GM12878 (cell line): Measurements from ENCODE around the gene GRIK4. TPM values are rescaled to one million over a fixed set of nuclear protein-coding genes. Genes with fewer than 3 reads are reported as not detected.

Experiments
- ATAC-seq: fragments of 200-7000 bp; cut with Tn5 transposase; 3 replicates; pipeline ENCODE4 v1.9.1; 2020; ENCODE audit warnings: mild to moderate bottlenecking, moderate library complexity
- BruUV-seq: library from RNA; stranded (reverse); fragments of 400-500 nt; replicated peaks from 2 replicates; lab custom pipeline; 2021; lab: Mats Ljungman, UMichigan
- CTCF ChIA-PET: fragments of 300-600 bp; sonication (Branson Sonifier 250); formaldehyde crosslinking; extraction: SDS; loops from one replicate; lab custom pipeline; 2021; ENCODE audit warnings: inconsistent platforms; lab: Yijun Ruan, JAX
- POLR2A ChIA-PET: fragments of 350-600 bp; formaldehyde crosslinking; extraction: SDS; loops from one replicate; lab custom pipeline; 2021; ENCODE audit warnings: inconsistent platforms; lab: Charles Lee
- RAD21 ChIA-PET: fragments of 300-600 bp; sonication (Branson Sonifier 250); formaldehyde crosslinking; loops from one replicate; lab custom pipeline; 2023; ENCODE audit warnings: antibody characterized with exemption; ENCODE audit not compliant: unreplicated experiment; lab: Charles Lee
- SMC1A ChIA-PET: fragments of 300-600 bp; sonication (Branson Sonifier 250); formaldehyde crosslinking; loops from one replicate; lab custom pipeline; 2023; ENCODE audit not compliant: unreplicated experiment, uncharacterized antibody; lab: Charles Lee
- DNase-seq: peaks from one replicate; pipeline ENCODE4 v3.0.0-alpha.2; 2011; ENCODE audit warnings: low read depth, low spot score
- FAIRE-seq: peaks from 3 replicates; lab custom pipeline; 2011; peaks lifted over from hg19 to GRCh38; lab: Jason Lieb, UNC
- H2AFZ ChIP-seq: 2 replicates; pipeline ENCODE4 v1.6.0; 2011; ENCODE audit warnings: low read depth, low read length, control low read depth; ENCODE audit not compliant: control insufficient read depth
- H3K27ac ChIP-seq: 2 replicates; pipeline ENCODE4 v1.5.1; 2011; ENCODE audit warnings: control low read depth; ENCODE audit not compliant: control insufficient read depth, insufficient read depth
- H3K27me3 ChIP-seq, 2 experiments: replicated peaks in 1 of 2; 2 replicates each; pipeline versions ENCODE4 v1.6.0 to v1.6.1; 2011; ENCODE audit warnings: low read length in 1 of 2; ENCODE audit not compliant: control insufficient read depth in 2 of 2, insufficient read depth in 2 of 2
- H3K36me3 ChIP-seq, 2 experiments: 2 replicates each; pipeline ENCODE4 v1.5.1; 2011; ENCODE audit warnings: low read length in 1 of 2; ENCODE audit not compliant: control insufficient read depth in 2 of 2, insufficient read depth in 2 of 2
- H3K4me1 ChIP-seq: 2 replicates; pipeline ENCODE4 v1.6.1; 2011; ENCODE audit warnings: mild to moderate bottlenecking, low read length, moderate library complexity, mixed read lengths; ENCODE audit not compliant: control insufficient read depth, insufficient read depth
- H3K4me2 ChIP-seq: 2 replicates; pipeline ENCODE4 v1.6.0; 2011; ENCODE audit warnings: control low read depth; ENCODE audit not compliant: control insufficient read depth, insufficient read depth
- H3K4me3 ChIP-seq: fragments of 200-600 bp; sonication (generic); 2 replicates; pipeline ENCODE4 v1.5.1; 2016
- H3K79me2 ChIP-seq: 2 replicates; pipeline ENCODE4 v1.6.0; 2011; ENCODE audit warnings: low read length; ENCODE audit not compliant: control insufficient read depth, insufficient read depth
- H3K9ac ChIP-seq: 2 replicates; pipeline ENCODE4 v1.8.0; 2011; ENCODE audit warnings: low read length, control low read depth, mixed read lengths; ENCODE audit not compliant: control insufficient read depth, insufficient read depth
- H3K9me3 ChIP-seq: replicated peaks from 3 replicates; pipeline ENCODE4 v1.5.1; 2011; ENCODE audit warnings: mild to moderate bottlenecking, low read length; ENCODE audit not compliant: control insufficient read depth, insufficient read depth
- H4K20me1 ChIP-seq: 2 replicates; pipeline ENCODE4 v1.6.0; 2011; ENCODE audit not compliant: control insufficient read depth, insufficient read depth
- ATF7 ChIP-seq: fragments of 450-650 bp; IDR thresholded peaks from 2 replicates; pipeline ENCODE4 v1.6.1; 2016; ENCODE audit warnings: low read depth, mild to moderate bottlenecking
- DPF2 ChIP-seq: fragments of 450-650 bp; IDR thresholded peaks from 2 replicates; pipeline ENCODE4 v1.6.1; 2017; ENCODE audit warnings: mild to moderate bottlenecking
- EGR1 ChIP-seq, 2 experiments: IDR thresholded peaks; 1 replicate in 1 of 2; 2 replicates in 1 of 2; pipeline ENCODE4 v1.6.1; 2011 to 2012; ENCODE audit warnings: low read depth in 2 of 2, low read length in 2 of 2, borderline replicate concordance in 1 of 2, mild to moderate bottlenecking in 1 of 2, moderate library complexity in 1 of 2
- ELK1 ChIP-seq: IDR thresholded peaks from 2 replicates; pipeline ENCODE4 v1.6.1; 2012; ENCODE audit warnings: low read depth, low read length, improper control_type of control experiment
- GABPA ChIP-seq: IDR thresholded peaks from 2 replicates; pipeline ENCODE4 v1.6.1; 2014; ENCODE audit warnings: antibody characterized with exemption, low read depth, mild to moderate bottlenecking, inconsistent platforms
- IKZF1 ChIP-seq: fragments of 450-650 bp; conservative IDR thresholded peaks from 2 replicates; pipeline ENCODE4 v1.6.1; 2017; ENCODE audit warnings: antibody characterized with exemption, mild to moderate bottlenecking
- MLLT1 ChIP-seq: fragments of 450-650 bp; IDR thresholded peaks from 2 replicates; pipeline ENCODE4 v1.6.1; 2016; ENCODE audit warnings: mild to moderate bottlenecking
- NBN ChIP-seq: fragments of 450-650 bp; IDR thresholded peaks from 2 replicates; pipeline ENCODE4 v1.6.1; 2016
- NFYB ChIP-seq: IDR thresholded peaks from 2 replicates; pipeline ENCODE4 v1.6.1; 2011; ENCODE audit warnings: low read depth, mild to moderate bottlenecking, low read length, improper control_type of control experiment, moderate library complexity; ENCODE audit not compliant: insufficient read depth
- PML ChIP-seq: IDR thresholded peaks from 2 replicates; pipeline ENCODE4 v1.6.1; 2012; ENCODE audit warnings: low read length, inconsistent platforms
- POLR2AphosphoS2 ChIP-seq: IDR thresholded peaks from 2 replicates; pipeline ENCODE4 v1.6.1; 2011; ENCODE audit warnings: low read depth, mild to moderate bottlenecking, low read length, improper control_type of control experiment, moderate library complexity
- REST ChIP-seq: IDR thresholded peaks from 2 replicates; pipeline ENCODE4 v1.6.1; 2012; ENCODE audit warnings: mild to moderate bottlenecking, low read depth, low read length
- RUNX3 ChIP-seq: IDR thresholded peaks from 2 replicates; pipeline ENCODE4 v1.6.1; 2012; ENCODE audit warnings: low read length, inconsistent platforms
- SIX5 ChIP-seq: IDR thresholded peaks from 2 replicates; pipeline ENCODE4 v1.6.1; 2011; ENCODE audit warnings: mild to moderate bottlenecking, low read depth, low read length, moderate library complexity; ENCODE audit not compliant: severe bottlenecking
- SMC3 ChIP-seq: IDR thresholded peaks from 2 replicates; pipeline ENCODE4 v1.6.1; 2011; ENCODE audit warnings: low read length, improper control_type of control experiment, borderline replicate concordance
- ZNF274 ChIP-seq: IDR thresholded peaks from one replicate; pipeline ENCODE4 v1.8.0; 2011; ENCODE audit not compliant: insufficient read length, insufficient read depth
- WGBS: methylation state at CpG from one replicate; pipeline ENCODE4 v1.1.6; 2016; ENCODE audit warnings: low lambda C conversion rate; ENCODE audit not compliant: insufficient replicate concordance, insufficient coverage; ENCODE audit errors: missing lambda C conversion rate; 5-methylcytosine and 5-hydroxymethylcytosine counted together
- in situ Hi-C: fragments of 300-500 bp; cut with MboI; formaldehyde crosslinking; loops from 9 replicates; pipeline ENCODE4 v1.14.3; 2018; ENCODE audit warnings: mixed read lengths
- intact Hi-C: fragments of 100-400 bp; cut with micrococcal nuclease; formaldehyde crosslinking; loops from one replicate; pipeline ENCODE4 v1.14.2; 2022; ENCODE audit not compliant: unreplicated experiment
- polyA plus RNA-seq, 11 experiments: library from polyadenylated mRNA; depleted of rRNA in 4 of 11; unstranded in 6 of 11; stranded (reverse) in 5 of 11; fragments of >200 nt; fragmentation: Nextera tagmentation in 4 of 11; fragmentation: Illumina TruSeq in 1 of 11; extraction: Ambion mirVana in 4 of 11; extraction: Trizol in 1 of 11; gene quantifications; 1 replicate in 1 of 11; 2 replicates in 10 of 11; pipeline versions ENCODE4 v1.2.1 to v1.2.3, GENCODE V29; 2011 to 2016; ENCODE audit warnings: inconsistent platforms in 2 of 11, missing spikeins in 2 of 11, low read depth in 1 of 11
- total RNA-seq, 4 experiments: library from RNA; depleted of rRNA in 3 of 4; stranded (reverse); fragments of >200 nt in 3 of 4; fragmentation: Illumina TruSeq in 1 of 4; extraction: Trizol in 1 of 4; gene quantifications; 2 replicates each; pipeline versions ENCODE4 v1.2.1 to v1.2.3, GENCODE V29; 2013 to 2021

GRIK4 gene
- total and polyA plus RNA-seq, 10 of the 15 experiments (the other 5 are each of a cell fraction or from before 2014, with no cell fraction given): 0.33 to 3.6 (median 0.72) TPM

GRCh38 chr11:120719348-120719747 is 207.8 kb downstream of the GRIK4 start:
- no TSS peak for BruUV-seq
- Histone ChIP-seq H4K20me1 (no peaks in the 10 kb centered on the region), H2AFZ (no peak overlapping the region), H3K9ac (no peak overlapping the region), H3K27me3 (no peaks in the 10 kb centered on the region), H3K9me3 (no peaks in the 10 kb centered on the region), H3K27ac (no peak overlapping the region), H3K4me1 (peaks cover 14% of the 10 kb centered on the region), H3K4me3 (no peak overlapping the region), H3K36me3 (no peaks in the 10 kb centered on the region), H3K79me2 (no peaks in the 10 kb centered on the region), H3K4me2 (no peak overlapping the region)
- 84% methylated on average over 3 of the region's 3 CpGs for WGBS
- RAD21 ChIA-PET: interaction anchor here (0.8 kb wide), 1 partner anchor 67 kb away, joined by 4 read pairs; no protein-coding TSS in a partner anchor
- CTCF ChIA-PET: interaction anchor here (0.9 to 2.9 kb wide), 5 partner anchors 14 to 314 kb away, joined by 3 to 20 read pairs (median 3); no protein-coding TSS in a partner anchor
- SMC1A ChIA-PET: interaction anchor here (0.6 to 2.5 kb wide), 6 partner anchors 9 to 196 kb away, joined by 3 to 7 read pairs (median 6); no protein-coding TSS in a partner anchor
- in situ Hi-C loops: no loop called here
- intact Hi-C loops: no loop called here
- TF ChIP-seq DPF2 (no peak), SMC3 (no peak), RUNX3 (no peak), ELK1 (no peak), NBN (no peak), SIX5 (no peak), NFYB (no peak), IKZF1 (no peak), ATF7 (no peak), MLLT1 (no peak), GABPA (no peak), ZNF274 (no peak), REST (no peak), EGR1 (IDR thresholded peaks at IDR 0.05; ENCODE audit: borderline replicate concordance in 1 of 2, low read depth in 2 of 2, low read length in 2 of 2) (no peak), PML (no peak), POLR2AphosphoS2 (no peak)
- POLR2A ChIA-PET: interaction anchor here (0.6 to 1.3 kb wide), 3 partner anchors 17 to 78 kb away, joined by 3 to 5 read pairs (median 4); no protein-coding TSS in a partner anchor
- FAIRE-seq: no peak
- no peak for ATAC-seq
- DNase-seq: no peak
